MM.1S (cell line): ENCODE data around the gene LOXHD1.

Experiments used
- EZH2 ChIP-seq: fragments of 300-600 bp; sonication (generic); optimal IDR thresholded peaks from 2 replicates; pipeline ENCODE3; 2017; ENCODE audit warnings: low read depth, mild to moderate bottlenecking, antibody characterized with exemption, low read length, mixed read lengths
- EZH2phosphoT487 ChIP-seq: fragments of 300-600 bp; sonication (generic); IDR thresholded peaks from 2 replicates; pipeline ENCODE4 v1.6.1; 2018; ENCODE audit warnings: antibody characterized with exemption, low read length
- TF ChIP-seq, protein P1 (sequence below): fragments of 300-600 bp; sonication (generic); IDR thresholded peaks from 2 replicates; pipeline ENCODE4 v1.5.1; 2016; ENCODE audit warnings: antibody characterized with exemption, low read length, mixed read lengths

DNA sequence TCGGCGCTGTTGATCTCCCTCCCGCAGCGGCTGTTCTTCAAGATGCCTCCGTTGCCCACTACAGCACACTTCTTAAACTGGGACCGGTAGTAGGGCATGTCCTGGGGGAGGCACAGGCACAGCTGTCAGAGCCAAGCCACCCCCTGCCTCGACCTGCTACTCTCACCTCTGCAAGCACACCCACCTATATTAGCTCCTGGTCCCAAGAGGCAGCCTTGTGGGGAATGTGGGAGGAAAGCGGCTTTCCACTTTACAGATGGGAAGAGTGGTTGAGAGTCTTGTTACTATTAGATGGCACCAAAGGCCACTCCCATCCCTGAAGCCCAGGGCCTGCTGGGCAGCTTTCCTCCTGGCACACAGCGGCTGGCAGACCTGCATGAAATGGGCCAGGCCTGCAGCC is 29.2 kb upstream of the LOXHD1 start:
- TF ChIP-seq, protein P1, sequence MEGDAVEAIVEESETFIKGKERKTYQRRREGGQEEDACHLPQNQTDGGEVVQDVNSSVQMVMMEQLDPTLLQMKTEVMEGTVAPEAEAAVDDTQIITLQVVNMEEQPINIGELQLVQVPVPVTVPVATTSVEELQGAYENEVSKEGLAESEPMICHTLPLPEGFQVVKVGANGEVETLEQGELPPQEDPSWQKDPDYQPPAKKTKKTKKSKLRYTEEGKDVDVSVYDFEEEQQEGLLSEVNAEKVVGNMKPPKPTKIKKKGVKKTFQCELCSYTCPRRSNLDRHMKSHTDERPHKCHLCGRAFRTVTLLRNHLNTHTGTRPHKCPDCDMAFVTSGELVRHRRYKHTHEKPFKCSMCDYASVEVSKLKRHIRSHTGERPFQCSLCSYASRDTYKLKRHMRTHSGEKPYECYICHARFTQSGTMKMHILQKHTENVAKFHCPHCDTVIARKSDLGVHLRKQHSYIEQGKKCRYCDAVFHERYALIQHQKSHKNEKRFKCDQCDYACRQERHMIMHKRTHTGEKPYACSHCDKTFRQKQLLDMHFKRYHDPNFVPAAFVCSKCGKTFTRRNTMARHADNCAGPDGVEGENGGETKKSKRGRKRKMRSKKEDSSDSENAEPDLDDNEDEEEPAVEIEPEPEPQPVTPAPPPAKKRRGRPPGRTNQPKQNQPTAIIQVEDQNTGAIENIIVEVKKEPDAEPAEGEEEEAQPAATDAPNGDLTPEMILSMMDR: no peak
- no peak for TF ChIP-seq EZH2
- no peak for TF ChIP-seq EZH2phosphoT487
